ENCODE measurements around the gene EXT2. TPM values are rescaled to one million over a fixed set of nuclear protein-coding genes. Genes with fewer than 3 reads are reported as not detected.

The EXT2 gene
- total RNA-seq, 1 donor: 174 TPM

DNA sequence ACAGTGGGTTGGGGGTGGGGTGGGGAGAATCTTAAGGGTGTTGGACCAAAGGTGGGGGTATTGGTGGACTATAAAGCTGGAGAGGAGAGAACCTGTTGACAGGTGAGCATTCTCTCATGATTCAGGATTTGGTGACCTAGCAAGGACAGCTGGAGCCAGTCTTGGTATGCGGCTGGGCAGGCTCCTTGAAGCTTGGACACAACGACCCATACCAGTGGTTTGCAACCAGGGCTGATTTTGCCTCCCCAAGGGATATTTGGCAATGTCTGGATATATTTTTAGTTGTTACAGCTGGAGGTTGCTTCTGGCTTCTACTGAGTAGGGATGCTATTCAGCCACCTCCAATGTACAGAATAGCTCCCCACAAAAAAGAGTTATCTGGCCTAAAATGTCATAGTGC lies 5.6 kb downstream of the EXT2 start:
- Histone ChIP-seq H3K27ac (ENCODE audit: low read depth, low read length) (no peak overlapping the region), H3K9me3 (ENCODE audit: low read depth, low read length) (no peaks in the 10 kb centered on the region), H3K4me2 (ENCODE audit: insufficient read depth, low read length) (no peak overlapping the region), H3K27me3 (ENCODE audit: insufficient read depth, low read length) (no peaks in the 10 kb centered on the region), H4K20me1 (ENCODE audit: insufficient read depth, low read length) (peaks cover 50% of the 10 kb centered on the region), H3K36me3 (ENCODE audit: insufficient read depth, low read length) (no peaks in the 10 kb centered on the region), H3K4me3 (ENCODE audit: insufficient read depth, low read length) (no peak overlapping the region), H3K4me1 (ENCODE audit: insufficient read depth, low read length) (peaks cover 22% of the 10 kb centered on the region), H3K79me2 (ENCODE audit: insufficient read depth, low read length) (peaks cover 73% of the 10 kb centered on the region), H2AFZ (ENCODE audit: low read length) (no peak overlapping the region)
- no peak for DNase-seq (ENCODE audit: insufficient read length, low spot score, missing footprints)
- TF ChIP-seq, protein P1, sequence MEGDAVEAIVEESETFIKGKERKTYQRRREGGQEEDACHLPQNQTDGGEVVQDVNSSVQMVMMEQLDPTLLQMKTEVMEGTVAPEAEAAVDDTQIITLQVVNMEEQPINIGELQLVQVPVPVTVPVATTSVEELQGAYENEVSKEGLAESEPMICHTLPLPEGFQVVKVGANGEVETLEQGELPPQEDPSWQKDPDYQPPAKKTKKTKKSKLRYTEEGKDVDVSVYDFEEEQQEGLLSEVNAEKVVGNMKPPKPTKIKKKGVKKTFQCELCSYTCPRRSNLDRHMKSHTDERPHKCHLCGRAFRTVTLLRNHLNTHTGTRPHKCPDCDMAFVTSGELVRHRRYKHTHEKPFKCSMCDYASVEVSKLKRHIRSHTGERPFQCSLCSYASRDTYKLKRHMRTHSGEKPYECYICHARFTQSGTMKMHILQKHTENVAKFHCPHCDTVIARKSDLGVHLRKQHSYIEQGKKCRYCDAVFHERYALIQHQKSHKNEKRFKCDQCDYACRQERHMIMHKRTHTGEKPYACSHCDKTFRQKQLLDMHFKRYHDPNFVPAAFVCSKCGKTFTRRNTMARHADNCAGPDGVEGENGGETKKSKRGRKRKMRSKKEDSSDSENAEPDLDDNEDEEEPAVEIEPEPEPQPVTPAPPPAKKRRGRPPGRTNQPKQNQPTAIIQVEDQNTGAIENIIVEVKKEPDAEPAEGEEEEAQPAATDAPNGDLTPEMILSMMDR (IDR thresholded peaks at IDR 0.05; ENCODE audit: extremely low read depth, low read depth, low read length): no peak

DNA sequence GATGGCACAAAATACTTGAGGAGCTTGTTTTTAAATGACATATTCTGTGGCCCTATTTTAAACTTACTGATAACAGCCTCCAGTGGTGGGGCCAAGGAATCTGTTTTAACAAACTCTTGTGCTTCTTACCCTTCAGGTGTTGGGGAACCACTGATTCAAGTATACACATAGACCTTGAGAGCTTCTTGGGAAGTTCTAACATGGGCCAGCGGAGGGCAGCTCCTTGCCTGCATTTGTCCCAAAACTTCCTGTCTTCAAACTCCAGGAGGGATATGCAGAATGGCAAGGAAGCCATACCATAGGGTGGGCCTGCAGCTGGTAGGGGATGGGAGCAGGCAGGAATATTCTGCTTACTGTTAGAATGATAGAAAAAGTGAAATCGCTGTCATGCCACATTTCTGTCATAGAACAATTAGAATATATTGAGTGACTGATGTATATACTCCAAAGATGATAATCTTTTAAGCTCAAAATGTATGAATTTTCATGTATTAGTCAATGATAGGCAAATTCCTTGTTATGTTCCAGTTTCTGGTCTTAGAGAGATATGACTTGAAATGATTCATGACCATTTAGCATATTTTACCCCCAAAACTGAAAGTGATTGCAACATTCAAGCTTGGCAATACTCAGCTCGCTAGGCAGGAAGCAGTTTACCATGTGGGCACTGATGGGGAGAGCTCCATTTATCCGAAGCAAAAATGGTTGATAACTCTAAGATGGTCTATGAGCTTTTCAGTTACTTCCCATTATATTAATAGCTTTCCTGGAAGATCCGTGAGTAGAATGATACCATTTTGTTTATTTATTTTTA lies 9.2 kb downstream of the EXT2 start:
- no peak overlapping the region for H3K4me3 ChIP-seq (ENCODE audit: insufficient read depth, low read length)
- H3K79me2 ChIP-seq (ENCODE audit: insufficient read depth, low read length): peaks cover 51% of the 10 kb centered on the region
- peaks cover 10% of the 10 kb centered on the region for H3K4me1 ChIP-seq (ENCODE audit: insufficient read depth, low read length)
- H2AFZ ChIP-seq (ENCODE audit: low read length): no peak overlapping the region
- no peak overlapping the region for H3K27ac ChIP-seq (ENCODE audit: low read depth, low read length)
- peak overlapping the region; percentile 8 for H3K4me2 ChIP-seq (ENCODE audit: insufficient read depth, low read length)
- peaks cover 18% of the 10 kb centered on the region for H3K36me3 ChIP-seq (ENCODE audit: insufficient read depth, low read length)
- H3K27me3 ChIP-seq (ENCODE audit: insufficient read depth, low read length): no peaks in the 10 kb centered on the region
- TF ChIP-seq, protein P1 (IDR thresholded peaks at IDR 0.05; ENCODE audit: extremely low read depth, low read depth, low read length): peak; percentile 15
- peaks cover 42% of the 10 kb centered on the region for H4K20me1 ChIP-seq (ENCODE audit: insufficient read depth, low read length)
- DNase-seq (ENCODE audit: insufficient read length, low spot score, missing footprints): peak; percentile 80
- H3K9me3 ChIP-seq (ENCODE audit: low read depth, low read length): no peaks in the 10 kb centered on the region

DNA sequence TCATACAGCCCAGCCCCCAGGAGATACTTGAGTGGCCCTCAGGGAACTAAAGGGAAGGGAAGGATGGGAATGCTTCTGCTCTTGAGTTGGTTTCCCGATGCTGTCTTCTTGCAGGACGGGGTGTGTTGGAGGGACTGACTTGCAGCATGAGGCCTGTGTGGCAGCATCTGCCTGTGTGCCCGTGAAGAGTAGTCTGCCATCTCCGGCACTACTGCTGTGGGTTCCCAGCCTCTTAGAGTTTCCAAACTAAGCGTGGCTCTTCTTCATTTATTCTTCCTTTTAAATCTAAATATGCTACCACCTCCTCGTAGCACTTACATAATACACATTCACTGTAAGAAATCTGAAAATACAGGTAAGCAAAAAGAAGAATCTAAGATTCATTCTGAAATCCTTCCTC lies 12.8 kb downstream of the EXT2 start:
- TF ChIP-seq, protein P1 (IDR thresholded peaks at IDR 0.05; ENCODE audit: extremely low read depth, low read depth, low read length): no peak
- H3K4me3 ChIP-seq (ENCODE audit: insufficient read depth, low read length): no peak overlapping the region
- H2AFZ ChIP-seq (ENCODE audit: low read length): no peak overlapping the region
- no peaks in the 10 kb centered on the region for H3K27me3 ChIP-seq (ENCODE audit: insufficient read depth, low read length)
- peaks cover 32% of the 10 kb centered on the region for H3K36me3 ChIP-seq (ENCODE audit: insufficient read depth, low read length)
- H3K4me1 ChIP-seq (ENCODE audit: insufficient read depth, low read length): peaks cover 18% of the 10 kb centered on the region
- H3K9me3 ChIP-seq (ENCODE audit: low read depth, low read length): no peaks in the 10 kb centered on the region
- DNase-seq (ENCODE audit: insufficient read length, low spot score, missing footprints): no peak
- peaks cover 37% of the 10 kb centered on the region for H4K20me1 ChIP-seq (ENCODE audit: insufficient read depth, low read length)
- H3K79me2 ChIP-seq (ENCODE audit: insufficient read depth, low read length): peaks cover 22% of the 10 kb centered on the region
- H3K27ac ChIP-seq (ENCODE audit: low read depth, low read length): no peak overlapping the region
- no peak overlapping the region for H3K4me2 ChIP-seq (ENCODE audit: insufficient read depth, low read length)

DNA sequence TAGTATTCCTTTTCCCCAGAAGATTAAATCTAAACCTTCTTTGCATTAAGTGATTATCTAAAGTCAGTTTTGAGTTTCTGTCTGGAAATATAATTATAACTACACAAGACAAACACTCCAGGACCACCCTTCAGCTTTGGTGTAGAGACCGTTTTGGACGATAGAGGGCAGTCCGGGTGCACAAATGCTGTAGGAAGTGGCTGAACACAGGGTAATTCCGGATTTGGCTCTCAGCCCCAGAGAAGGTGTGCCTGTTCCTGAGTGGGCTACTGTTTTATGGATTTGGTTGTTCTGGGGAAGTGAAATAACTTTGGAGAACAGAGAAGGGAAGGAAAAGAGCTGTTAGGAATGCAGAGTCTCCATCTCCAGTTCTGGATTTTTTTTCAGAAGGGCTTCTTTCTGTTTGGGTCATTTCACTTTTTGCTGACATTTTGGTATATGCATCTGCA lies 14.8 kb downstream of the EXT2 start:
- Histone ChIP-seq H2AFZ (ENCODE audit: low read length) (no peak overlapping the region), H3K27ac (ENCODE audit: low read depth, low read length) (no peak overlapping the region), H3K36me3 (ENCODE audit: insufficient read depth, low read length) (peaks cover 49% of the 10 kb centered on the region), H3K79me2 (ENCODE audit: insufficient read depth, low read length) (peaks cover 17% of the 10 kb centered on the region), H4K20me1 (ENCODE audit: insufficient read depth, low read length) (peaks cover 46% of the 10 kb centered on the region), H3K27me3 (ENCODE audit: insufficient read depth, low read length) (no peaks in the 10 kb centered on the region), H3K4me3 (ENCODE audit: insufficient read depth, low read length) (no peak overlapping the region), H3K9me3 (ENCODE audit: low read depth, low read length) (no peaks in the 10 kb centered on the region), H3K4me2 (ENCODE audit: insufficient read depth, low read length) (no peak overlapping the region), H3K4me1 (ENCODE audit: insufficient read depth, low read length) (peaks cover 7% of the 10 kb centered on the region)
- TF ChIP-seq, protein P1 (IDR thresholded peaks at IDR 0.05; ENCODE audit: extremely low read depth, low read depth, low read length): peak; percentile 91
- DNase-seq (ENCODE audit: insufficient read length, low spot score, missing footprints): no peak
